Activated CD8-positive, alpha-beta T cell treated with anti-CD3 and anti-CD28 coated beads, Interleukin-2, amount 10 ng/mL, durations not matched to agents 7 days and 5 days (primary cell): ENCODE measurements around the gene SEC23B. TPM values are rescaled to one million over a fixed set of nuclear protein-coding genes. Genes with fewer than 3 reads are reported as not detected.
"Not testable (repeated sequence)": the region's sequence is repeated elsewhere in the genome, so short reads cannot be mapped to it uniquely, and the experiment has no call there.

Experiments
- ATAC-seq: fragments of 150-1000 bp; cut with Tn5 transposase; one replicate; pipeline ENCODE4 v1.10.0; 2021; ENCODE audit warnings: moderate library complexity
- CTCF ChIA-PET: fragments of 350-600 bp; sonication (Branson Sonifier 250); formaldehyde crosslinking; loops from one replicate; lab custom pipeline; 2021; ENCODE audit warnings: antibody characterized with exemption; lab: Charles Lee
- POLR2A ChIA-PET: fragments of 350-600 bp; sonication (Branson Sonifier 250); formaldehyde crosslinking; loops from one replicate; lab custom pipeline; 2021; ENCODE audit warnings: antibody characterized with exemption; lab: Charles Lee
- DNase-seq: peaks from one replicate; pipeline ENCODE4 v3.0.0-alpha.2; 2020
- H3K27ac Mint-ChIP-seq: one replicate; pipeline ENCODE4 v1.8.0; 2021; ENCODE audit warnings: mild to moderate bottlenecking, mixed read lengths
- H3K27me3 Mint-ChIP-seq: one replicate; pipeline ENCODE4 v1.8.0; 2021; ENCODE audit warnings: low read depth, mixed read lengths
- H3K36me3 Mint-ChIP-seq: one replicate; pipeline ENCODE4 v1.8.0; 2021; ENCODE audit warnings: low read depth, mixed read lengths
- H3K4me1 Mint-ChIP-seq: one replicate; pipeline ENCODE4 v1.8.0; 2021; ENCODE audit warnings: low read depth, mixed read lengths
- H3K4me3 Mint-ChIP-seq: one replicate; pipeline ENCODE4 v1.8.0; 2021; ENCODE audit warnings: mild to moderate bottlenecking, mixed read lengths
- H3K9me3 Mint-ChIP-seq: one replicate; pipeline ENCODE4 v1.8.0; 2022; ENCODE audit warnings: mixed read lengths; ENCODE audit not compliant: insufficient read depth
- total RNA-seq, 2 experiments: library from RNA; stranded (reverse); gene quantifications; one replicate each; pipeline ENCODE4 v1.2.3, GENCODE V29; 2021

Gene SEC23B
- total RNA-seq, 2 experiments from 2014 or later: 59.6 to 63.9 TPM

DNA sequence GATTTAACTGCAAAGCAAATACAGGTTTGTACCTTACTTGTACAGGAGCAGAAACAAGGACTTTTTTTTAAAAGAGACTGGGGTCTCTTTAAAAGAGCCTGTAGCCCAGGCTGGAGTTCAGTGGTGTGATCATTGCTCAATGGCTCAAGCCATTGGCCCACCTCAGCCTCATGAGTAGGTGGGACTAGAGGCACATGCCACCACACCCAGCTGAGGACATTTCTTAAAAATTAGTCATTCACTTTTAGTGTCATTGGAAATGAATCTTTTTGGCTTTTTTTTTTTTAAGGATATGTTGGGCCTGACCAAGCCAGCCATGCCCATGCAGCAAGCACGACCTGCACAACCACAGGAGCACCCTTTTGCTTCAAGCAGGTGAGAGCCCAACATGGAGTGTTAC, 16.9 kb downstream of the SEC23B start:
- H3K4me1 Mint-ChIP-seq: no peaks in the 10 kb centered on the region
- peaks cover 46% of the 10 kb centered on the region for H3K36me3 Mint-ChIP-seq
- H3K4me3 Mint-ChIP-seq: no peak overlapping the region
- ChIA-PET POLR2A (no interaction called here), CTCF (no interaction called here)
- DNase-seq (no peak), ATAC-seq (no peak)
- no peaks in the 10 kb centered on the region for H3K27me3 Mint-ChIP-seq
- no peak overlapping the region for H3K27ac Mint-ChIP-seq
- H3K9me3 Mint-ChIP-seq: no peaks in the 10 kb centered on the region

DNA sequence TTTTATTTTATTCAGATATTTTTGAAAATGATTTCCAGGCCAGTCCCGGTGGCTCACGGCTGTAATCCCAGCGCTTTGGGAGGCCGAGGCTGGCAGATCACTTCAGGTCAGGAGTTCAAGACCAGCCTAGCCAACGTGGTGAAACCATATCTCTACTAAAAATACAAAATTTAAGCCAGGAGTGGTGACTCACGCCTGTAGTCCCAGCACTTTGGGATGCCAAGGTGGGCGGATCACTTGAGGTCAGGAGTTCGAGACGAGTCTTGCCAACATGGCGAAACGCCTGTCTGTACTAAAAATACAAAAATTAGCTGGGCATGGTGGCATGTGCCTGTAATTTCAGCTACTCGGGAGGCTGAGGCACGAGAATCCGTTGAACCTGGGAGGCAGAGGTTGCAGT, 19.0 kb downstream of the SEC23B start:
- POLR2A ChIA-PET, ATAC-seq, CTCF ChIA-PET, DNase-seq, H3K27ac Mint-ChIP-seq, H3K4me3 Mint-ChIP-seq, H3K4me1 Mint-ChIP-seq, H3K9me3 Mint-ChIP-seq, H3K27me3 Mint-ChIP-seq: not testable (repeated sequence)
- peaks cover 58% of the 10 kb centered on the region for H3K36me3 Mint-ChIP-seq

DNA sequence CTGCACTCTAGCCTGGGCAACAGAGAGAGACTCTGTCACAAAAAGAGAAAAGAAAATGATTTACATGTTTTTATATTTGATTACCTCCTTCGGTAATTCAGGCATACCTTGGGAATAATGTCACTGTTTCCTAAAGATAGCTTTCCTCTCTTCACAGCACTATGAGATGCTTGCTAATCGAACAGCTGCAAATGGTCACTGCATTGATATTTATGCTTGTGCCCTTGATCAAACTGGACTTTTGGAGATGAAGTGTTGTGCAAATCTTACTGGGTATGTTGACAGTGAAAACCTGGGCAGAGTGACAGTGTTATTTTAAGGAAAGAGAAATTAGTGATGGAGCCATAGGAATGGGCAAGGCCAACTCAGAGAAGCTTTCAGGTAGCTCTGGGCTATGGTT, 19.6 kb downstream of the SEC23B start:
- DNase-seq (no peak), ATAC-seq (no peak)
- Mint-ChIP-seq H3K4me3 (no peak overlapping the region), H3K27ac (no peak overlapping the region), H3K4me1 (no peaks in the 10 kb centered on the region), H3K27me3 (no peaks in the 10 kb centered on the region), H3K36me3 (peaks cover 64% of the 10 kb centered on the region), H3K9me3 (no peaks in the 10 kb centered on the region)
- POLR2A ChIA-PET: no interaction called here
- CTCF ChIA-PET: no interaction called here

DNA sequence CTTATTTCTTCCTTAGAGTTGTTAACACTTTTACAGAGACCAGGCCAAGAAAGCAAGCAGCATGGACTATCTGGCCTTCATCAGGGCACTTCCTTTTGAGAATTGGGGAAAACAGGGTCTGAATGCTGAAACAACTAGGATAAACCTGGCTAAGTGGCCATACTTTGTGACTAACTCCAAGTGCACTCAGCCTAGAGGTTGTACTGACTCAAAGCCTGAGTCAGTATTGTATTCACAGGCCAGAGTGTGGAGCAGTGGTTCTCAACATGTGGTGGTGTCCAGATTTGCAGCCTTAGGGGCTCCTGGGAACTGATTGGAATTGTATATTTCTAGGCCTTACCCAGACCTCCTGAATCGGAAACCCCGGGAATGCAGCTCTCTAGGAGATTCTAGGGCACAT, 20.1 kb downstream of the SEC23B start:
- POLR2A ChIA-PET: no interaction called here
- Mint-ChIP-seq H3K4me1 (no peaks in the 10 kb centered on the region), H3K36me3 (peaks cover 69% of the 10 kb centered on the region), H3K27ac (no peak overlapping the region), H3K27me3 (no peaks in the 10 kb centered on the region), H3K4me3 (no peak overlapping the region), H3K9me3 (no peaks in the 10 kb centered on the region)
- ATAC-seq (no peak), DNase-seq (no peak)
- CTCF ChIA-PET: no interaction called here

DNA sequence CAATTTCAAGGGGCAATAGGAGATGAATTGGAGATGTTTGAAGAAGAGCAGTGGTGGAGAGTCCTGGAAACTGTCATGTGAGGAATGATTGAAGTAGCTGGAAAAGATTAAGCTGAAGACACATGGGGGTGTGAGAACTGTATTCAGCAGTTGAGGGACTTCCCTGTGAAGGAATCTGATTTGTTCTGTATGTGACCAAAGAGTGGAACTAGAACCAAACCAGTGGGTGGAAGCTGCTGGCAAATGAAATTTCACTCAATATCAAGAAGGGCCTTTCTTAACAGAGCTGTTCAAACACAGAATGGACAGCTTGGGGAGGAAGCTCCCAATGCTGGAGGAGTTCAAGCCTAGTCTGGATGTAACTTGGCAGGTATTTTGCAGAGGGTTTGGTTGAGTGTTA, 21.3 kb downstream of the SEC23B start:
- no peak overlapping the region for H3K4me3 Mint-ChIP-seq
- H3K27ac Mint-ChIP-seq: no peak overlapping the region
- ATAC-seq: no peak
- CTCF ChIA-PET: interaction anchor here (0.8 to 1.2 kb wide), 2 partner anchors 15 to 115 kb away, joined by 3 to 4 read pairs; no protein-coding TSS in a partner anchor
- POLR2A ChIA-PET: interaction anchor here (0.8 to 0.9 kb wide), 2 partner anchors 33 to 61 kb away, joined by 3 read pairs; no protein-coding TSS in a partner anchor
- H3K27me3 Mint-ChIP-seq: no peaks in the 10 kb centered on the region
- peaks cover 77% of the 10 kb centered on the region for H3K36me3 Mint-ChIP-seq
- DNase-seq: no peak
- H3K4me1 Mint-ChIP-seq: no peaks in the 10 kb centered on the region
- no peaks in the 10 kb centered on the region for H3K9me3 Mint-ChIP-seq

DNA sequence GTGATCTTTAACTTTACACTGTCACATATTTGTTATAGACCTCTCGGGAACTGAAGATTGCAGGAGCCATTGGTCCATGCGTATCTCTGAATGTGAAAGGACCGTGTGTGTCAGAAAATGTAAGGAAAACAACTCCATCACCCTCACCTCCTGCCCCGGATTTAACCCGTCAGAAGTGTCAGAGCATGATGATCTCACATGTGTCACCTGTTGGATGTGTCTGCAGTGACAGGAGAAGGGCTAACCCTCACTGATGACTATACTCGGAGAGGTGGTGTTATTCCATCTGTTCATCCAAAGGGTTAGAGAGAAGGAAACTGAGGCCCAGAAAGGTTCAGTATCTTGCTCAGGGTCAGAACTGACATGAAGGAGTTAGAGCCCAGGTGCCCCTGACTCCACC, 24.9 kb downstream of the SEC23B start:
- Mint-ChIP-seq H3K9me3 (no peaks in the 10 kb centered on the region), H3K4me1 (no peaks in the 10 kb centered on the region), H3K27ac (no peak overlapping the region), H3K4me3 (no peak overlapping the region), H3K36me3 (peaks cover 78% of the 10 kb centered on the region), H3K27me3 (no peaks in the 10 kb centered on the region)
- no peak for DNase-seq
- CTCF ChIA-PET: no interaction called here
- no peak for ATAC-seq
- POLR2A ChIA-PET: no interaction called here

DNA sequence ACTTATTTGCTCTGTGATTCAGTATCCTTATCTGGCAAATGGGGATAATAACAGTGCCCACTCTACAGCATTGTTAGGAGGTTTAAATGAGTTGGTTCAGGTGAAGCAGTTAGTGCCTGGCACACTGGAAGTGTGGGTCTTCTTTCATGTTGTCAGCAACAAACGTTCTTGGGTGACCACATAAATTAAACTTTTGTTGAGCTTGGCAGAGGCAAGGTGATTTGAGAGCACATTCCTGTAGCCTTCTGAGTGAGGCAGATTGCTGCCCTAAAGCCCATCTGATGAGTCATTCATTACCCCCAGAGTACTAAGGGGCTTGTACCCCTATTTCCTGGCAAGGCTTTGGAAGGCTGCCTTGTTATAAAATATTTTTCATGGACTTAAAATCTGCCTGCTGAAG, 25.8 kb downstream of the SEC23B start:
- Mint-ChIP-seq H3K27ac (no peak overlapping the region), H3K4me3 (no peak overlapping the region), H3K27me3 (no peaks in the 10 kb centered on the region), H3K9me3 (no peaks in the 10 kb centered on the region), H3K36me3 (peaks cover 73% of the 10 kb centered on the region), H3K4me1 (no peaks in the 10 kb centered on the region)
- ATAC-seq (no peak), DNase-seq (no peak)
- ChIA-PET CTCF (no interaction called here), POLR2A (no interaction called here)

DNA sequence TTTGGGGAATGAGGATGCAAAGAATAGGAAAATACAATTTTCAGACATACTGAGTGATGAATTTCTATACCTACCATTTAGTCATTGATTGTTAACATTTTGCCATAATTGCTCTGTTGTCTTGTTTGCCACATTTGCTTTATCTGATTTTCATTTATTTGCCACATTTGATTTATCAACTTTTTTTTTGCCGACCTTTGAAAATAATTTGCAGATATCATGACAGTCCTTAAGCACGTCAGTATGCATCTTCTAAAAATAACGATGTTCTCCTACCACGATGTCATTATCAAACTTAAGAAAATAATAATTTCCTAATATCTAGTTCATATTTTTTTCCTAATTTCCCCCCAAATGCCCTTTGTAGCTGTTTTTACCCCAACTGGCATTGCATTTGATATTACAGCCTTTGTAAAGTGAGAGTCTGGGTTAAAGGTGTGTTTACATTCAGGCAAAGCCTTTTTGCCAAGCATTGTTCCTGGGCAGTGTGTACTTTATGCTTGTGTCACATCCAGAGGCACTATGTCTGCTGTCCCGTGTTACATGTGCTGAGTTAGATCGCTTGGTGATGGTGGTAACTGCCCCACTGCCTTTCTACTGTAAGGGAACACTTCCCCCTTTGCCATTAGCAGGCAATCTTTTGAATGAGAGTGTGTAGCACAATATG, 26.4 kb downstream of the SEC23B start:
- ChIA-PET CTCF (no interaction called here), POLR2A (interaction anchor here (0.6 kb wide), 1 partner anchor 26 kb away, joined by 3 read pairs; the partner anchor contains the start of gene SEC23B)
- Mint-ChIP-seq H3K27ac (no peak overlapping the region), H3K27me3 (no peaks in the 10 kb centered on the region), H3K4me1 (no peaks in the 10 kb centered on the region), H3K9me3 (no peaks in the 10 kb centered on the region), H3K36me3 (peaks cover 68% of the 10 kb centered on the region), H3K4me3 (no peak overlapping the region)
- DNase-seq (no peak), ATAC-seq (no peak)

DNA sequence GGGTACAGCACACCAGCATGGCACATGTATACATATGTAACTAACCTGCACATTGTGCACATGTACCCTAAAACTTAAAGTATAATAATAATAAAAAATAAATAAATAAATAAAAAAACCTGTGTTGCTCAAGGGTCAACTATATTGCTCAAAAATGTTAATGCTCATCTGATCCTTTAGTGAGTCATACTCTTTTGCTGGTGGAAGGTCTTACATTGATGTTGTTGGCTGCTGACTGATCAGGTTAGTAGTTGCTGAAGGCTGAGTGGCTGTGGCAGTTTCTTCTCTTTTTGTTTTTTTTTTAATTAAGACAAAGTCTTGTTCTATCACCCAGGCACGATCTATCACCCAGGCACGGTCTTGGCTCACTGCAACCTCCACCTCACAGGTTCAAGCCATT, 29.9 kb downstream of the SEC23B start:
- H3K36me3 Mint-ChIP-seq: peaks cover 55% of the 10 kb centered on the region
- no peak for ATAC-seq
- no peak for DNase-seq
- CTCF ChIA-PET: no interaction called here
- no peaks in the 10 kb centered on the region for H3K9me3 Mint-ChIP-seq
- no peak overlapping the region for H3K4me3 Mint-ChIP-seq
- POLR2A ChIA-PET: no interaction called here
- H3K27ac Mint-ChIP-seq: no peak overlapping the region
- no peaks in the 10 kb centered on the region for H3K4me1 Mint-ChIP-seq
- H3K27me3 Mint-ChIP-seq: no peaks in the 10 kb centered on the region

DNA sequence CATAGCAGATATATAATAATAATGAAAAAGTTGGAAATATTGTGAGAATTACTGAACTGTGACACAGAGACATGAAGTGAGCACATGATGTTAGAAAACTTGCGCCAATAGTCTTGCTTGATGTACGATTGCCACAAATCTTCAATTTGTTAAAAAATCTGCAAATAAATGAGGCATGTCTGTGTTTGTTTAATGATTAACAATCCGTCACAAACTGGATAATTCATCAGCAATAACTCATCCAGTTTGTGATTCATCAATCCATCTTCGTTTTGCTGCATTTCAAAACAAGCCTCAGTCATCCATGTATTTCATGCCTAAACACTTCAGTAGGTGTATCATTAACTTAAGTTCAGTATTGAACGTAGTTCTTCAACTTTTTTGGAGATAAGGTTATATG, 34.0 kb downstream of the SEC23B start:
- H3K4me1 Mint-ChIP-seq: no peaks in the 10 kb centered on the region
- CTCF ChIA-PET: no interaction called here
- no peaks in the 10 kb centered on the region for H3K27me3 Mint-ChIP-seq
- no peak overlapping the region for H3K27ac Mint-ChIP-seq
- POLR2A ChIA-PET: no interaction called here
- peaks cover 52% of the 10 kb centered on the region for H3K36me3 Mint-ChIP-seq
- DNase-seq: no peak
- H3K4me3 Mint-ChIP-seq: no peak overlapping the region
- no peak for ATAC-seq
- no peaks in the 10 kb centered on the region for H3K9me3 Mint-ChIP-seq

DNA sequence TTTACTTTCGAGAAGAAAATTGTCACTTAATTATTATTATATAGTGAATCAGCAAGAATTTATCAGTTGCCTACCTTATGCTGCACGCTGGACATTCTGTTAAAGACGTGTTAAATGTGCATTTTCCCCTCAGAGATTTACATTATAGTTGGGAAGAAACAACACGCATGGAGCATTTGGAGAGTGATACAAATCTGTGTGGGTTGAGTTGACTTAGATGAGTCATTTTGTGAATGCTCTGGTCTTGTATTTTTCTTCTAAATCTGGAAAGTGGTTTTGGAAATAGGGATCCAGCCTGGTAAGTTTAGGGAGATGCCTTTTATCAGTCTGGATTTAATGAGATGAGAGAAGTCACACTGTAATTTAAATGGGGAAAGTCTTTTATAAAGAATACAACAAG, 35.5 kb downstream of the SEC23B start:
- ChIA-PET CTCF (no interaction called here), POLR2A (no interaction called here)
- DNase-seq: no peak
- Mint-ChIP-seq H3K27me3 (no peaks in the 10 kb centered on the region), H3K27ac (no peak overlapping the region), H3K4me3 (no peak overlapping the region), H3K9me3 (no peaks in the 10 kb centered on the region), H3K36me3 (peaks cover 50% of the 10 kb centered on the region), H3K4me1 (no peaks in the 10 kb centered on the region)
- ATAC-seq: no peak

DNA sequence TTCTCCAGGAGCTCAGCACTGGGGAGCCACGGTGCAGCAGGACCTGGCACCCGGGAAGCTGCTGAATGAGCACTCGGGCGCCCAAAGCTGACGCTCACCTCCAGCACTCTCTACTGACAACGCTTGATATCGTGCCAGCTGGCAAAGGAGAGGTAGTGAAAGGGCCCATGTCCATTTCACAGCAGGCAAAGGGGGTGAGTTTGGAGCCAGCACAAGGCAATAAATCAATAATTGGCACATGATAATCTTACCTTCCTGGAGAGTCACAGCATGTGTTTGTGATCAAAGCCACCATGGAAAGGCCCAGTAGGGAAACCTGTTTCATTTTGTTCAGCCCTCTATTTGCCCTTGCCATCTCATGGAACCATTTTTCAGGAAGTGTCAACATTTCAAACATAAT, 36.2 kb downstream of the SEC23B start:
- CTCF ChIA-PET: no interaction called here
- Mint-ChIP-seq H3K27me3 (no peaks in the 10 kb centered on the region), H3K27ac (no peak overlapping the region), H3K4me3 (no peak overlapping the region), H3K36me3 (peaks cover 50% of the 10 kb centered on the region), H3K4me1 (no peaks in the 10 kb centered on the region), H3K9me3 (no peaks in the 10 kb centered on the region)
- POLR2A ChIA-PET: no interaction called here
- ATAC-seq (no peak), DNase-seq (no peak)

DNA sequence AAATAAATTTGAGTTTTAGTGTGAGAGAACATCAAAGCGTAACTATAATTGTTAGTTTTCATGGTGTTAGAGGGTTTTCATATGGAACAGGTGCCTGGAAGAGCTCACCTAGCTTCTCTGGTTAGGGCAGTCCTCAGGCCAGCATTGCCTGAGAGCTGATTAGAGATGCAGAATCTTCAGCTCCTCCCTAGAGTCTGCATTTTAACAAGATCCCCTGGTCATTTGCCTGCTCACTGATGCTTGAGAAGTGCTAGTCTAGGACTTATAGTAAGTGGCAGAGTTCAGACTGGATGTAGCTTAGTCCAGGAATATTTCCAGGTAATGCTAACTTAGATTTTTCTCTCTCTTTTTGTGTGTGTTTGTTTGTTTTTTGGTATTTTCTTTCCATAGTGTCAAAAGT, 37.8 kb downstream of the SEC23B start:
- CTCF ChIA-PET: interaction anchor here (1.0 kb wide), 1 partner anchor 9 kb away, joined by 3 read pairs; no protein-coding TSS in a partner anchor
- no peak for ATAC-seq
- Mint-ChIP-seq H3K36me3 (peaks cover 47% of the 10 kb centered on the region), H3K4me3 (no peak overlapping the region), H3K4me1 (no peaks in the 10 kb centered on the region), H3K27ac (no peak overlapping the region), H3K27me3 (no peaks in the 10 kb centered on the region), H3K9me3 (no peaks in the 10 kb centered on the region)
- POLR2A ChIA-PET: no interaction called here
- no peak for DNase-seq
